Right lobe of liver (tissue), 6 donors: ENCODE results near the gene SLC24A5. TPM values are rescaled to one million over a fixed set of nuclear protein-coding genes. Genes with fewer than 3 reads are reported as not detected.

ENCODE experiments used
- ATAC-seq, 4 donors: fragments of 200-7000 bp; cut with Tn5 transposase; one replicate each; pipeline ENCODE4 v1.9.1; 2020; ENCODE audit warnings: mild to moderate bottlenecking in 4 of 4, moderate library complexity in 4 of 4
- DNase-seq, 3 donors: peaks; one replicate each; pipeline ENCODE4 v3.0.0-alpha.2; 2020
- H3K27ac ChIP-seq, 3 donors: fragments of 200-600 bp; one replicate each; pipeline ENCODE4 v1.8.0; 2022
- H3K27me3 ChIP-seq, 2 donors: fragments of 200-600 bp; one replicate each; pipeline ENCODE4 v1.8.0; 2022
- H3K36me3 ChIP-seq, 4 donors: fragments of 200-600 bp; sonication (generic) in 1 of 4; one replicate each; pipeline versions ENCODE4 v1.5.1 to v1.8.0; 2017 to 2022; ENCODE audit warnings: control low read depth in 1 of 4
- H3K4me1 ChIP-seq, 4 donors: fragments of 200-600 bp; sonication (generic) in 1 of 4; one replicate each; pipeline versions ENCODE4 v1.5.1 to v1.8.0; 2017 to 2022; ENCODE audit warnings: control low read depth in 1 of 4
- H3K4me3 ChIP-seq, 3 donors: fragments of 200-600 bp; one replicate each; pipeline ENCODE4 v1.8.0; 2022
- H3K9me3 ChIP-seq, 4 donors: fragments of 200-600 bp; sonication (generic) in 1 of 4; one replicate each; pipeline versions ENCODE4 v1.5.1 to v1.8.0; 2017 to 2022; ENCODE audit warnings: control low read depth in 1 of 4
- POLR2A ChIP-seq: fragments of 450-650 bp; IDR thresholded peaks from one replicate; pipeline ENCODE4 v1.6.1; 2017; ENCODE audit warnings: antibody characterized with exemption, mild to moderate bottlenecking
- WGBS: methylation state at CpG from one replicate; pipeline ENCODE4 v1.1.6; 2018; ENCODE audit warnings: low coverage, low lambda C conversion rate; ENCODE audit not compliant: insufficient coverage; ENCODE audit errors: missing lambda C conversion rate; 5-methylcytosine and 5-hydroxymethylcytosine counted together
- intact Hi-C, 2 donors: fragments of 100-400 bp; cut with DNase I; formaldehyde crosslinking; loops; one replicate each; pipeline versions ENCODE4 v1.11.2 to v1.14.1; 2022
- total RNA-seq, 6 experiments: library from RNA; depleted of rRNA in 2 of 6; stranded (reverse); fragments of >200 nt in 2 of 6; fragmentation: NEBNext Ultra II Directional in 3 of 6; extraction: Animal tissue kit (Norgen Biotek cat#: 25700) in 3 of 6; gene quantifications; one replicate each; pipeline versions ENCODE4 v1.1.0 to v1.2.4, GENCODE V29; 2016 to 2023
- TF ChIP-seq, protein P1 (sequence below), 4 donors: fragments of 200-600 bp in 3 of 4; fragments of 450-650 bp in 1 of 4; IDR thresholded peaks; one replicate each; pipeline versions ENCODE4 v1.5.1 to v1.8.0; 2016 to 2022; ENCODE audit warnings: antibody characterized with exemption in 4 of 4, mild to moderate bottlenecking in 2 of 4
- donor health status: DM: no; HTN: yes; CAD: no.
- donor health status: DM: no; HTN: no; CAD: no.
- donor health status: DM: no; HTN: no; CAD: no.
- donor health status: DM: no; HTN: yes; CAD: no.
- donor health status: DM: no; HTN: yes; CAD: no.

Gene SLC24A5
- total RNA-seq, 6 experiments from 2014 or later, result not detected

DNA sequence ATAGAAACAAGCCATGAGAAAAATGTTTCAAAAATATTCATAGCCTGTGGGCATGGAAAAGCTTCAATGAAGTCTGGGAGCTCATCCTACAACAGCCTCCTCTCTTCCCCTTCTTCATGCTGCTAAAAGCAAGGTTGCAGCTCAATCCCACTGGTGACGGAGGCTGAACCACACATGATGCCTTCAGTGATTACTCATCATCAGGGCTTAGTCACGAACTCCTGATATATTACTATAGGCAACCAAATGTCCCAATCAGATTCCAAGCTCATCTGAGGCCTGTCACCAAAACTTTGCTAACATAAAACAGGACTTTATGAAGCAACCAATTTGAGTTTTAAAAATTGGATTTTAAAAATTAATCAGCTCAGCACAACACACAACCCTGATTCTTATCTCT, 24.0 kb upstream of the SLC24A5 start:
- intact Hi-C loops, result no loop called here
- Histone ChIP-seq H3K4me3 (no peak overlapping the region), H3K4me1 (no peaks in the 10 kb centered on the region), H3K36me3 (no peaks in the 10 kb centered on the region), H3K27me3 (no peaks in the 10 kb centered on the region), H3K9me3 (no peaks in the 10 kb centered on the region), H3K27ac (no peak overlapping the region)
- ATAC-seq (no peak), DNase-seq (no peak)
- WGBS, result 50% methylated on average over 1 of the region's 2 CpGs
- TF ChIP-seq POLR2A, result no peak
- TF ChIP-seq, protein P1, sequence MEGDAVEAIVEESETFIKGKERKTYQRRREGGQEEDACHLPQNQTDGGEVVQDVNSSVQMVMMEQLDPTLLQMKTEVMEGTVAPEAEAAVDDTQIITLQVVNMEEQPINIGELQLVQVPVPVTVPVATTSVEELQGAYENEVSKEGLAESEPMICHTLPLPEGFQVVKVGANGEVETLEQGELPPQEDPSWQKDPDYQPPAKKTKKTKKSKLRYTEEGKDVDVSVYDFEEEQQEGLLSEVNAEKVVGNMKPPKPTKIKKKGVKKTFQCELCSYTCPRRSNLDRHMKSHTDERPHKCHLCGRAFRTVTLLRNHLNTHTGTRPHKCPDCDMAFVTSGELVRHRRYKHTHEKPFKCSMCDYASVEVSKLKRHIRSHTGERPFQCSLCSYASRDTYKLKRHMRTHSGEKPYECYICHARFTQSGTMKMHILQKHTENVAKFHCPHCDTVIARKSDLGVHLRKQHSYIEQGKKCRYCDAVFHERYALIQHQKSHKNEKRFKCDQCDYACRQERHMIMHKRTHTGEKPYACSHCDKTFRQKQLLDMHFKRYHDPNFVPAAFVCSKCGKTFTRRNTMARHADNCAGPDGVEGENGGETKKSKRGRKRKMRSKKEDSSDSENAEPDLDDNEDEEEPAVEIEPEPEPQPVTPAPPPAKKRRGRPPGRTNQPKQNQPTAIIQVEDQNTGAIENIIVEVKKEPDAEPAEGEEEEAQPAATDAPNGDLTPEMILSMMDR (IDR thresholded peaks at IDR 0.05), result no peak

DNA sequence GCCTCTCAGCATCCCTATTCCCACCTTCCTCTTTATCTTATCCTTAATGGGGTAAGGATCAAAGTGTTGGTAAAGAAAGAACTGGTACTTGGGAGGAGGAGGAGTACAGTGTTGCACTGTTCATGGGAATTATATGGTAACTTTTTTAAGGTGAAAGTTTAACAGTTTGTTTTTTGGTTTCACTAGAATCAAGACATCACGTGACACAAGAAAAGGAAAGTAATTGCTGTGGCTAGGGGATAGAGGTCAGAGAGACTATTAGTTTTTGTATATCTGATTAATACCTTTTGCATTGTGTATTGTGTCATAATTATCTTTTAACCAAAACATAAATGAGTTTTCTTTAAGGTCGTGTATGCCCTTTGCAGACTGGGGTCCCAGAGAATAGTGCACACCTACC, 23.5 kb upstream of the SLC24A5 start:
- intact Hi-C loops, result no loop called here
- no peaks in the 10 kb centered on the region for H3K4me1 ChIP-seq
- DNase-seq, result no peak
- H3K36me3 ChIP-seq, result no peaks in the 10 kb centered on the region
- no peak overlapping the region for H3K4me3 ChIP-seq
- H3K9me3 ChIP-seq, result no peaks in the 10 kb centered on the region
- whole genome bisulfite sequencing, result 44% methylated on average over 2 of the region's 2 CpGs
- ATAC-seq, result no peak
- TF ChIP-seq POLR2A, result no peak
- TF ChIP-seq, protein P1 (IDR thresholded peaks at IDR 0.05), result no peak
- no peak overlapping the region for H3K27ac ChIP-seq
- no peaks in the 10 kb centered on the region for H3K27me3 ChIP-seq

DNA sequence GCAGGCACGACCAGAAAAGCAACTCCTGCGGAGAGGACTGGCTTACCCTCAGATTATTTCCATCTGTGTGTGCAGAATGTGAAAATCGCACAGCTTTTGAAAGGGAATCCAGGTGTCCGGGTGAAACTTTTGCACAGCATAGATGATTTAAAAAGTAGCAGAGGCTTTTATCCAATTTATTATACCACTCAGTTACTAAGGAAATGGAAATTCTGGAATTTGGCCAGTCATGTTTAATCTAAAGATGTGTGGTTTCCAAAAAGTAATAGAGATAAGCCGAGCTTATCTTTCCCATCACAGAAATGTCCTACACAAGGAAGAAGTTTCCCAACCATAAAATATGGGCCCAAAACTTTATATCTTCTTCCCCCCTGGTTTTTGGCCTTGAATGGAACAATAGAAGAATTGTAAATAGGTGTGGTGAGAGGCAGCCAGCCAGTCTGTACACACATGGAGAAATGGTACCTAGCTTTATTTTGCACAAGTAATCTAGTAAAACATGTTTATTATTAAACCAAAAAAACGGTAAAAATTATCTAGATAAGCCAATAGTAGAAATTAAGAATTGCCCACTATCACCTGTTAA, 19.3 kb upstream of the SLC24A5 start:
- TF ChIP-seq, protein P1 (IDR thresholded peaks at IDR 0.05), result no peak
- TF ChIP-seq POLR2A, result no peak
- no peak overlapping the region for H3K27ac ChIP-seq
- H3K4me3 ChIP-seq, result no peak overlapping the region
- H3K4me1 ChIP-seq, result no peaks in the 10 kb centered on the region
- WGBS, result 53% methylated on average over 6 of the region's 6 CpGs
- H3K9me3 ChIP-seq, result no peaks in the 10 kb centered on the region
- ATAC-seq, result no peak
- DNase-seq, result no peak
- no peaks in the 10 kb centered on the region for H3K36me3 ChIP-seq
- H3K27me3 ChIP-seq, result peaks cover 0 to 4% of the 10 kb centered on the region in 2 donors
- intact Hi-C loops, result no loop called here

DNA sequence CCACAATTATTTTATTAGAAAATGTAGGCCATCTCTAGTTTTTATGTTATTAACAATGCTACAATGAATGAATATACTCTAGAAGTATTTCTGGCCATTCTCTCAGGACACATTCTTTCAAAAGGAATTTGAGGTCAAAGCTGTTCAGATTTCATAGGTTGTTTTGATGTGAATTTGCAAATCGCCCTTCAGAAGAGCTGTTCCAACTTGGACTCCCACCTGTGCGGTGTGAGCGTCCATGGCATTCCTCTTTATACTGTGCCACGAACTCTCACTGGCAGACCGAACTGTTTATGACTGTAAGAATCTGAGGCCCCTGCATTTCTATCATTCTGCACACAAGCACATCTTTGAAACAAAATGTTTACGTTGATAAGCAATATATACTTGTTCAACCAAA, 18.6 kb upstream of the SLC24A5 start:
- no peak for ATAC-seq
- TF ChIP-seq, protein P1 (IDR thresholded peaks at IDR 0.05), result no peak
- no peak for TF ChIP-seq POLR2A
- Histone ChIP-seq H3K36me3 (no peaks in the 10 kb centered on the region), H3K27ac (no peak overlapping the region), H3K9me3 (no peaks in the 10 kb centered on the region), H3K4me1 (no peaks in the 10 kb centered on the region), H3K4me3 (no peak overlapping the region), H3K27me3 (peaks cover 0 to 4% of the 10 kb centered on the region in 2 donors)
- DNase-seq, result no peak
- intact Hi-C loops, result no loop called here
- 66% methylated on average over 6 of the region's 6 CpGs for WGBS

DNA sequence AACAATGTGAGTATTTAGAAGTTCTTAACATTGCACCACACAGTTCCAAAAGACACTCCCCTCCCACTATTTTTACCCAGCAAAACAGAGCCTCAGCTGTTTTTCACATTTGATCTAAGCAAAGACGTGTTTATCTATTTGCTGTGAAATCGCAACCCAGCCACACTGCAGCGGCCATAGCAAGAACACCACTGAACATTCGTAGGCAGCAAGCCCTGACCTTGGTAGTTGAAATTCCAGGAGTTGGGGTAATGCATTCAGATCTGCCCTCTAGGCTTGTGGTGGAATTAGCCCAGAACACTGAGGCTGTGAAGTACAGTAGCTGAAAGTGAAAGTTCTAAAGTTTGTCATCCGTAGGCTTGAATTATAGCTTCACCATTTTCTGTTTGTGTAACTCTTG, 17.1 kb upstream of the SLC24A5 start:
- 53% methylated on average over 5 of the region's 5 CpGs for WGBS
- Histone ChIP-seq H3K27ac (no peak overlapping the region), H3K9me3 (no peaks in the 10 kb centered on the region), H3K36me3 (no peaks in the 10 kb centered on the region), H3K4me3 (no peak overlapping the region), H3K27me3 (peaks cover 0 to 4% of the 10 kb centered on the region in 2 donors), H3K4me1 (no peaks in the 10 kb centered on the region)
- ATAC-seq, result no peak
- intact Hi-C loops, result no loop called here
- no peak for DNase-seq
- no peak for TF ChIP-seq POLR2A
- TF ChIP-seq, protein P1 (IDR thresholded peaks at IDR 0.05), result no peak
